IMR-90 (cell line): ENCODE results near the gene UBE2V1. TPM values are rescaled to one million over a fixed set of nuclear protein-coding genes. Genes with fewer than 3 reads are reported as not detected.
A peak's percentile ranks its signal among the peaks of the same experiment; 100 is the strongest.

Experiments used
- ATAC-seq: fragments of 200-7000 bp; cut with Tn5 transposase; 2 replicates; pipeline ENCODE4 v1.9.1; 2020; ENCODE audit warnings: low read depth, mild to moderate bottlenecking, moderate library complexity
- BruUV-seq: library from RNA; stranded (reverse); fragments of 400-500 nt; replicated peaks from 2 replicates; lab custom pipeline; 2021; lab: Mats Ljungman, UMichigan
- CTCF ChIA-PET: fragments of 300-600 bp; formaldehyde crosslinking; extraction: SDS; loops from one replicate; lab custom pipeline; 2021; ENCODE audit warnings: antibody characterized with exemption; lab: Yijun Ruan, JAX
- POLR2A ChIA-PET: fragments of 300-600 bp; sonication (Branson Sonifier 250); formaldehyde crosslinking; loops from one replicate; lab custom pipeline; 2022; ENCODE audit warnings: antibody characterized with exemption; ENCODE audit not compliant: unreplicated experiment; lab: Charles Lee
- DNase-seq: peaks from one replicate; pipeline ENCODE4 v3.0.0; 2013
- H2AFZ ChIP-seq: replicated peaks from 2 replicates; pipeline ENCODE3; 2013; ENCODE audit warnings: low read length, mild to moderate bottlenecking; ENCODE audit not compliant: poor library complexity
- H2AK5ac ChIP-seq: 2 replicates; pipeline ENCODE4 v1.6.1; 2013; ENCODE audit warnings: low read depth, low read length, inconsistent platforms
- H2AK9ac ChIP-seq: replicated peaks from 2 replicates; pipeline ENCODE3; 2013; ENCODE audit warnings: mild to moderate bottlenecking, low read depth, low read length, moderate library complexity; ENCODE audit not compliant: poor library complexity
- H2BK120ac ChIP-seq: 2 replicates; pipeline ENCODE4 v1.6.1; 2013; ENCODE audit warnings: low read depth, low read length, inconsistent platforms
- H2BK15ac ChIP-seq: 3 replicates; pipeline ENCODE4 v1.6.1; 2013; ENCODE audit warnings: low read depth, low read length, inconsistent platforms
- H2BK20ac ChIP-seq: 2 replicates; pipeline ENCODE4 v1.6.1; 2013; ENCODE audit warnings: low read depth, mild to moderate bottlenecking, inconsistent platforms, low read length, moderate library complexity
- H2BK5ac ChIP-seq: 2 replicates; pipeline ENCODE4 v1.6.1; 2013; ENCODE audit warnings: mild to moderate bottlenecking, low read depth, low read length, inconsistent platforms; ENCODE audit not compliant: poor library complexity, severe bottlenecking
- H3K14ac ChIP-seq: replicated peaks from 2 replicates; pipeline ENCODE4 v1.6.1; 2013; ENCODE audit warnings: low read depth, low read length, inconsistent platforms
- H3K18ac ChIP-seq: 2 replicates; pipeline ENCODE4 v1.6.1; 2013; ENCODE audit warnings: low read depth, low read length, control low read depth
- H3K23ac ChIP-seq: 2 replicates; pipeline ENCODE4 v1.6.1; 2013; ENCODE audit warnings: low read depth, low read length, inconsistent platforms
- H3K27ac ChIP-seq: 2 replicates; pipeline ENCODE4 v1.5.1; 2013; ENCODE audit warnings: mild to moderate bottlenecking, control low read depth, low read length; ENCODE audit not compliant: insufficient read depth
- H3K27me3 ChIP-seq: 2 replicates; pipeline ENCODE4 v1.6.1; 2013; ENCODE audit warnings: low read length; ENCODE audit not compliant: control insufficient read depth, insufficient read depth
- H3K36me3 ChIP-seq: 2 replicates; pipeline ENCODE4 v1.6.1; 2013; ENCODE audit warnings: low read length, mixed read lengths; ENCODE audit not compliant: control insufficient read depth, insufficient read depth
- H3K4ac ChIP-seq: 2 replicates; pipeline ENCODE4 v1.6.1; 2013; ENCODE audit warnings: low read depth, low read length, inconsistent platforms
- H3K4me1 ChIP-seq: 2 replicates; pipeline ENCODE4 v1.6.1; 2013; ENCODE audit warnings: low read length, mixed read lengths; ENCODE audit not compliant: control insufficient read depth, insufficient read depth
- H3K4me2 ChIP-seq: 2 replicates; pipeline ENCODE4 v1.6.1; 2013; ENCODE audit warnings: low read depth, mild to moderate bottlenecking, control low read depth, low read length, moderate library complexity
- H3K4me3 ChIP-seq: 2 replicates; pipeline ENCODE4 v1.5.1; 2013; ENCODE audit warnings: low read depth, mild to moderate bottlenecking, control low read depth, low read length, moderate library complexity; ENCODE audit not compliant: insufficient read depth
- H3K56ac ChIP-seq: 2 replicates; pipeline ENCODE4 v1.6.1; 2013; ENCODE audit warnings: low read length, inconsistent platforms; ENCODE audit not compliant: insufficient read depth; ENCODE audit errors: extremely low read depth
- H3K79me1 ChIP-seq, 2 experiments: 2 replicates each; pipeline ENCODE4 v1.6.1; 2013; ENCODE audit warnings: low read length in 2 of 2, inconsistent platforms in 1 of 2, low read depth in 1 of 2
- H3K9ac ChIP-seq: 2 replicates; pipeline ENCODE4 v1.6.1; 2013; ENCODE audit warnings: low read depth, low read length, control low read depth
- H3K9me1 ChIP-seq: 2 replicates; pipeline ENCODE4 v1.6.1; 2013; ENCODE audit warnings: low read length, inconsistent platforms; ENCODE audit not compliant: insufficient read depth
- H3K9me3 ChIP-seq: 2 replicates; pipeline ENCODE4 v1.6.1; 2013; ENCODE audit warnings: low read length; ENCODE audit not compliant: control insufficient read depth, insufficient read depth
- H4K20me1 ChIP-seq: 2 replicates; pipeline ENCODE4 v1.6.1; 2013; ENCODE audit warnings: low read length, inconsistent platforms; ENCODE audit not compliant: insufficient read depth
- H4K5ac ChIP-seq: 2 replicates; pipeline ENCODE4 v1.6.1; 2013; ENCODE audit warnings: mild to moderate bottlenecking, low read depth, low read length, control low read depth
- H4K8ac ChIP-seq, 2 experiments: 2 replicates each; pipeline ENCODE4 v1.6.1; 2013; ENCODE audit warnings: low read depth in 2 of 2, low read length in 2 of 2, control low read depth in 1 of 2, inconsistent platforms in 1 of 2
- H4K91ac ChIP-seq: 2 replicates; pipeline ENCODE4 v1.6.1; 2013; ENCODE audit warnings: low read depth, low read length, inconsistent platforms; ENCODE audit not compliant: insufficient read depth
- BHLHE40 ChIP-seq: fragments of 150-350 bp; IDR thresholded peaks from 2 replicates; pipeline ENCODE4 v1.6.1; 2016; ENCODE audit warnings: mild to moderate bottlenecking, low read depth, low read length
- CEBPB ChIP-seq: IDR thresholded peaks from 2 replicates; pipeline ENCODE4 v1.6.1; 2012; ENCODE audit warnings: low read depth, low read length, improper control_type of control experiment
- FOS ChIP-seq: fragments of 150-350 bp; IDR thresholded peaks from 2 replicates; pipeline ENCODE4 v1.6.1; 2016; ENCODE audit warnings: low read depth, low read length
- MAZ ChIP-seq: IDR thresholded peaks from 2 replicates; pipeline ENCODE4 v1.6.1; 2012; ENCODE audit warnings: low read depth, mild to moderate bottlenecking, low read length, improper control_type of control experiment, moderate library complexity, borderline replicate concordance
- SMC3 ChIP-seq: fragments of 150-350 bp; IDR thresholded peaks from 2 replicates; pipeline ENCODE4 v1.6.1; 2016; ENCODE audit warnings: low read depth, mild to moderate bottlenecking, antibody characterized with exemption, low read length, moderate library complexity
- WGBS, 2 experiments: methylation state at CpG; one replicate each; pipeline versions ENCODE4 v1.1.5 to v1.1.7; 2013; ENCODE audit warnings: missing lambda C conversion rate in 2 of 2; ENCODE audit not compliant: insufficient read length in 1 of 2; ENCODE audit errors: extremely low coverage in 2 of 2; 5-methylcytosine and 5-hydroxymethylcytosine counted together
- dilution Hi-C: fragments of 300-500 bp; cut with HindIII; formaldehyde crosslinking; loops from one replicate; pipeline ENCODE4 v1.14.3; 2018; ENCODE audit warnings: low sequenced_read_pairs; ENCODE audit not compliant: unreplicated experiment
- in situ Hi-C: fragments of 300-500 bp; cut with MboI; formaldehyde crosslinking; loops from 3 replicates; pipeline ENCODE4 v1.14.3; 2019; ENCODE audit warnings: low sequenced_read_pairs, inconsistent platforms, mixed read lengths
- intact Hi-C: fragments of 100-400 bp; cut with micrococcal nuclease; formaldehyde crosslinking; loops from 2 replicates; pipeline ENCODE4 v1.10.0; 2022
- polyA plus RNA-seq, 3 experiments: library from polyadenylated mRNA; depleted of rRNA; stranded (reverse); fragments of >200 nt; gene quantifications; 2 replicates each; pipeline ENCODE4 v1.2.3, GENCODE V29; 2012; ENCODE audit warnings: low replicate concordance in 1 of 3
- total RNA-seq: library from RNA; depleted of rRNA; stranded (reverse); fragments of >200 nt; gene quantifications from 2 replicates; pipeline ENCODE4 v1.2.3, GENCODE V29; 2012

UBE2V1 gene
- total and polyA plus RNA-seq, 2 of the 4 experiments (the other 2 are of a cell fraction): 20.1 to 138 TPM

GRCh38 chr20:50092436-50092835 lies 20.5 kb downstream of the UBE2V1 start:
- in situ Hi-C loops (loop anchor here (25.0 kb wide), 1 partner anchor 480 kb away; no protein-coding TSS in a partner anchor), intact Hi-C loops (no loop called here), dilution Hi-C loops (no loop called here)
- Histone ChIP-seq H3K4me3 (no peak overlapping the region), H4K8ac (no peak overlapping the region), H2BK20ac (no peak overlapping the region), H2AK5ac (0 out of 2 replicates have a peak overlapping the region, but pooled peaks have one; percentile 23), H3K27ac (no peak overlapping the region), H3K4me2 (no peak overlapping the region), H3K14ac (no peak overlapping the region), H2BK120ac (no peak overlapping the region), H3K18ac (no peak overlapping the region), H2AK9ac (no peak overlapping the region), H4K20me1 (peaks cover 80% of the 10 kb centered on the region), H3K9me1 (peaks cover 18% of the 10 kb centered on the region), H2AFZ (no peak overlapping the region), H3K4ac (0 out of 2 replicates have a peak overlapping the region, but pooled peaks have one; percentile 7), H3K56ac (no peak overlapping the region), H2BK15ac (no peak overlapping the region), H2BK5ac (peak overlapping the region; percentile 35), H3K36me3 (peaks cover 32% of the 10 kb centered on the region), H3K23ac (no peak overlapping the region), H3K79me1 (peaks cover 21 to 85% of the 10 kb centered on the region in 2 experiments), H3K4me1 (peaks cover 12% of the 10 kb centered on the region), H3K9ac (no peak overlapping the region), H3K9me3 (no peaks in the 10 kb centered on the region), H4K5ac (no peak overlapping the region), H3K27me3 (no peaks in the 10 kb centered on the region), H4K91ac (no peak overlapping the region)
- ATAC-seq (peak; percentile 24; the same call in 1 of the 2 replicates), DNase-seq (no peak)
- WGBS, 2 experiments: no CpG with 5 or more reads among the region's 4 CpGs
- ChIA-PET POLR2A (no interaction called here), CTCF (interaction anchor here (1.3 kb wide), 1 partner anchor 21 kb away, joined by 4 read pairs; no protein-coding TSS in a partner anchor)
- no TSS peak for BruUV-seq
- no peak for TF ChIP-seq MAZ
- no peak for TF ChIP-seq BHLHE40
- TF ChIP-seq SMC3: no peak
- 0 out of 2 replicates have a peak, but pooled peaks have one; percentile 14 for TF ChIP-seq CEBPB
- TF ChIP-seq FOS: no peak
